ENCODE results near the gene HTR6.

The HTR6 gene

GRCh38 chr1:19703280-19703679 is 38.6 kb downstream of the HTR6 start:
- no peak for TF ChIP-seq CTCF (IDR thresholded peaks at IDR 0.05; ENCODE audit: control insufficient read depth, insufficient read depth, low read depth, low read length, missing control alignments)
- DNase-seq (ENCODE audit: low read depth), result no peak
- no peak overlapping the region for H3K4me3 ChIP-seq (ENCODE audit: control insufficient read depth, low read depth, low read length)

DNA sequence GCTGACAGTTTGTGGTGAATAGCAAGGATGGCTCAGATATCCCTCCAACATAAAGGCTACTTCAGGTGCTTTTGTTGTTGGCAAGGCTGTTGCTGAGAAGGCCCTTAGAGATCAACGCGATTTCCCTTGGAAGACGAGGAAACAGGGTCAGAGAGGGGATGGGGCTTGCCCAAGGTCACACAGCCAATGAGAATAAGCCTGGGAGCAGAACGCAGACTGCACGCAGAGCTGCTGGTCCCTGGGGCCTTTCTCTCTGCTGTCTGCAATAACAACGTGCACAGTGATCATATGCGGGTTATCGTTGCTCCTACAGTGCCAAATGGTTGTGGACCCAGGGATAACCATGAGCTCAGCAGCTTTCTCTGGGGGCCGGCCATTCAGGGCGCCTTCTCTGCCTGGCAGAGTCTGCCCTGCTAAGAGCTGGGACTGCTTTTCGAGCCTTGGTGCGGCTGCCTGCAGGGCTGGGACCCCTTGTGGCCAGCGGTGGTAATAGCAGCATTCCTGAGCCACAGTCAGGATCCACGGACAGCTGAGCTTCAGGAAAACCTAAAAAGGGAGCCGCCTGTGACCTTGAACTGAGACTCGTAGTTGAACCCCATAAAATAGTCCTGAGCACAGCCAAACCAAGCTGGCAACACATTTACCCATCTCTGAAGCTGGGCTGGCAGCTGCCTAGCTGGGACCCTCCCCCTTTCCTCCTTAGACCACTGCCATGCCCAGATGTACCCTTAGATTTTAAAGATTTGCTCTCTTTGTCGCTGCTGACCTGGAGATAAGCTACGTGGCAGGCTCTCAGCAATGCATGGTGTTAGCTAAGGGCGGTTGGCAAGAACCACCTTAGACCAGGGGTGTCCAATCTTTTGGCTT is 39.8 kb downstream of the HTR6 start:
- no peak overlapping the region for H3K4me3 ChIP-seq (ENCODE audit: control insufficient read depth, low read depth, low read length)
- peak; percentile 96 for TF ChIP-seq CTCF (IDR thresholded peaks at IDR 0.05; ENCODE audit: control insufficient read depth, insufficient read depth, low read depth, low read length, missing control alignments)
- DNase-seq (ENCODE audit: low read depth), result peak; percentile 28

DNA sequence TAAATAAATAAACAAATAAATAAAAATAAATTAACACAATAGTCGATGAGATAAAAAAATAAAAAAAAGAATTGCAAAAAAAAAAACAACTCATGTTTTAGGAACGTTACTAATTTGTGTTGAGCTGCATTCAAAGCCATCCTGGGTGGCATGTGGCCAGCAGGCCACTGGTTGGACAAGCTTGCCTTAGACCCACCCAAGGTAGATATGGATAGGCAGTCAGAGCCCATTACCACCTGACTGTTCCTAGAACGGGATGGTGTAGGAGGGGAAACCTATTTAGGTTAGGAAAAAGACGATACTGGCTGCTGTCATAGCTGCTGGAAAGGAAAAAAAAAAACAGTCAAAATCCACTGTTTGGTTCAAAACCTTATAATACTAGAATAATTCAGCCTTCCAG is 40.8 kb downstream of the HTR6 start:
- TF ChIP-seq CTCF (IDR thresholded peaks at IDR 0.05; ENCODE audit: control insufficient read depth, insufficient read depth, low read depth, low read length, missing control alignments), result no peak
- no peak overlapping the region for H3K4me3 ChIP-seq (ENCODE audit: control insufficient read depth, low read depth, low read length)
- no peak for DNase-seq (ENCODE audit: low read depth)

GRCh38 chr1:19706136-19706535 is 41.5 kb downstream of the HTR6 start:
- TF ChIP-seq CTCF (IDR thresholded peaks at IDR 0.05; ENCODE audit: control insufficient read depth, insufficient read depth, low read depth, low read length, missing control alignments), result no peak
- DNase-seq (ENCODE audit: low read depth), result no peak
- no peak overlapping the region for H3K4me3 ChIP-seq (ENCODE audit: control insufficient read depth, low read depth, low read length)

- DNase-seq (ENCODE audit: low read depth), result no peak
- no peak overlapping the region for H3K4me3 ChIP-seq (ENCODE audit: control insufficient read depth, low read depth, low read length)
- no peak for TF ChIP-seq CTCF (IDR thresholded peaks at IDR 0.05; ENCODE audit: control insufficient read depth, insufficient read depth, low read depth, low read length, missing control alignments)
Observed at GRCh38 chr1:19708567-19709110, 44.0 kb downstream of the HTR6 start.

DNA sequence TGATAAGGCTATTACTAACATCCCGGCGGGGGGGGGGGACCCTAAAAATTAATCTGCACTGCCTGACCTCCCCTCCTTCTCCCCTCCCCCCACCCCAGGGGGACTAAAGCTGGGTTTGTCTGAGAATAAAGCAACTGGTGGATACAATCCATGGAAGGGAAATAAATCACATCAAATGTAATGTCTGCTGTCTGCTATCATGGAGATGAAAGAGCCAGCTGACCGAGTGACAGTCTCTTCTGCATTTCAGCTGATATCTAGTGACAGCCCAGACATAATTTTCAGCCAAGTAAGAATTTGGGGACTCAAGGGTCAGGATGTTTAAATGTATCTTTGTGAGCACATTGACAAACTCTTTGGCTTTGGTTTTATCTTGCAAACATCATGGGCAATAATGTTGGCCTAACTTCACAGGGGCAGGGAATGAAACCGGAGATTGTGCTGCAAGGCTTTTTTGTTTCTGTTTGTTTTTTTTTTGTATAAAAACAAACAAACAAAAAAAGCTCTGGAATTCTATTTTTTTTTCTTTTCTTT is 44.7 kb downstream of the HTR6 start:
- no peak for TF ChIP-seq CTCF (IDR thresholded peaks at IDR 0.05; ENCODE audit: control insufficient read depth, insufficient read depth, low read depth, low read length, missing control alignments)
- H3K4me3 ChIP-seq (ENCODE audit: control insufficient read depth, low read depth, low read length), result no peak overlapping the region
- no peak for DNase-seq (ENCODE audit: low read depth)

All from AG09309 (cell line).